Bone marrow (tissue), 2 donors: ENCODE results near the gene CACNA1S.

Experiments used
- DNase-seq, 2 donors: peaks; one replicate each; lab custom pipeline; 2025; lab: John Stamatoyannopoulos, UW

Gene CACNA1S

DNA sequence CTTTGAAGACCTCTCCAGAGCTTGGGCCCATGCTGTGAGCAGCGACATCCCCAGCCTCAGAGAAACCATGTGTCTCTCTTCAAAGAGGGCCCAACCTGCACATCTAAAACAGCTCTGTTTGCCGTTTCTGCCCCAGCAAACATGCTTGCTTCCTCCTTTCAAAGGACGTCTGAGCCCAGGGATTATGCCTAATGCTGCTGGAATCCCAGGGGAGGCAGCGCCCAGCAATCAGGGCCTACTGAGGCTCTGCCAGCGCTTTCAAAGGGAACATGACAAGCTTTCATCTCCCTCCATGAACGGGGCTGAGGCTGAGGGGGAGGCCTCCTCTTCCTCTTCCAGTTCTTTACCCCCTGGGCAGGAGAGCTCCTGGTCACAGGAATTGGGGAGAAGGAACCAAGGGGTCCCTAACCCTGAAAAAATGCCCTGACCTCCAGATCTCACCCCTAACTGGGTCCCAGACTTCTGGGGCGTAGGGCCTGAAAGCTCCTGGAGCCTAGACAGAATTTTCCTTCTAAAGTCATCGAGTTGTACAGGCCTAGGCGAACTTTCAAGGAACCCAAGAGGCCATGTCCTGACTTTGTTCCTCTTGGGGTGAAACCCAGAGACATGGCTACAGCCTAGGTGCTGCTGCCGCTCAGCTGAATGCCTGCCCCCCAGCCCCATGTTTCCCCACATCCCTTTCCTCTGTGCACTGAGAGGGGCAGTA lies 28.2 kb upstream of the CACNA1S start:
- no peak for DNase-seq

DNA sequence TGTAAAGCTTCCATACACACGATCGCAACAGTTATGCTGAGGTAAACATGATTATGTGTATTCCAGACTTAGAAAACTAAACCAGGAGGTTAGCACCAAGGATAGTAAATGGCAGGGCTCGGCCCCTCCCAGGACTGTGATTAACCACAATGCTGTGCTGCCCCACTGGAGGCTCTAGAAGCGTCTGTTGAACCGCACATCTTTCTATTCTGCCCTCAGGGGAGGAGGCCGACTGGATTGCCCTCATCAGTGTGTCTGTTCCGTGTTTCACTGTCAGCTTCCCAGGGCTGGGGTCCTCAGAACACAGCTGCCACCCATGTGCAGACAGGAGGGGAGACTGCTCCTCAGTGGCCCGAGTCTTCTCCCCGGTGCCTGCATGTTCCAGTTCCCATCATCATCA lies 27.5 kb upstream of the CACNA1S start:
- DNase-seq, result no peak

DNA sequence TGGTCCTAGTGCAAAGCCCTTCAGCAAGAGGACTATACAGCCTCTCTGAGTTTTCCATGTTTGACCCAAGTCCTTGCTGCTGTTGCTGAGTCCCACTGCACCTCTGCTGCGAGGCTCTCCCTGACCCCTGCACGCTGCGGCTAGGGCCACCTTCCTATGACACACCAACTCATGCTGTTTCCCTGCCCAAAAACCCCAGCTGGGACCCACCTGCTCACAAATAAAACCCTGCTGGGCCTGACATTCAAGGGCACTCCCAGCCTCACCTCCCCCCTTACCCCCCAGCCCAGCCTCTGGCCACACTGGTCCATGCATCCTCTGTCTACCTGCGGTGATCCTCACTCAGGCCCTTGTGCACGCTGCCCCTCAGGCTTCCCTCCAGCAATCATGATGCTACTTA lies 27.1 kb upstream of the CACNA1S start:
- DNase-seq, result no peak

DNA sequence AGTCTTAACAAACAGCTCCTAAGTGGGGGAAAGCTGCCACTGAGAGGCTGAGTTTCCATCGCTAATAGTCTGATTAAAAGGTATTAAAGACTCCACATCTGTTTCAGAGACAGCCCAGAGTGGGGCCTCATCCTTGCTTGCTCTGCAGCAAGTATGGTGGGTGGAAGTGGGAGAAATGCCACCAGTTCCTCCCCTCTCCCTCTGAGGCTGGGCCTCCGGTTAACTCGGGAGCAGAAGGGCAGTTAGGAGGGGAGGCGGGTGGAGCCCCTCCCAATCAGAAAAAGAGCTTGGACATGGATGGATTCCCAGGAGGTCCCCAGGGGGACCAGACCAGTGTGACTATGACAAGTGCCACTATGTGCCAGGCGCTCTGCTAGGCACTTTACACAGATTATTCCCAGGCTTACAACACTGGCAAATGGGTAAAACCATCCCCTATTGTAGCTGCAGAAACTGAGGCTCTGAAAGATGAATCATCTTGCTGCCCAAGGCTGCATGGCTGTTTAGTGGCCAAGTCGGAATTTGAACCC lies 26.1 kb upstream of the CACNA1S start:
- DNase-seq, result no peak

DNA sequence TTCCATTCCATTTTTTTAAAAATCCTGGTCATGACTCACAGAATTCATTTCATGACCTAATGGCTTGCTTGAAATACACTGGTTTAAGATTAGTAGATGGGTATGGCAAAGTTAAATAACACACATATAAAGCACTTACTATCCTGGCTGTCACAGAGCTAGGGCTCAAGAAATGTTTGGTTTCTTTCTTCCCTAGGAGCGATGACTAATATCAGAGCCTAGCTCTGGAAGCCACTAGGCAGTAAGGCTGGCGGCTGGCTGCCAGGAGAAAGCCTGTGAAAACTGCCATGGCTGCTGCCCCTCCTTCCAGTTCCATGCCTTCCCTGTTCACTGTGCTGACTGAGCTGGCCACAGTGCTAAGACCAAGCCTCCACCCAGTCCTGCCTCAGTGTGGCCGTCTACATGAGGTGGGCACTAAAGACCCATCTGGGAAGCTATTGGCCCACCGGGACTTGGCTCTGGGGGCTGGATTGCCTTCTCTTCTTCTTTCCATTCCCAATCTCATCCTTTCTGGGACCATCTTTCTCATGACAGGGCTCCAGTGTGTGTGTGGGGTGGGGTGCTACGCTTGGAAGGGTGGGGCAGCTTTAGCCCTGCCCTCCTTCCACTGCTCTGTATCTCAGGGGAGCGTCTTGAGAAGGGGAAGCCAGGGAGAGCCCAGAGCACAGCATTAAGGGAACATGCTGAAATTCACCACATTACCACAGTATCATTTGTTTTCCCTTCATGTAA lies 25.5 kb upstream of the CACNA1S start:
- DNase-seq, result no peak

DNA sequence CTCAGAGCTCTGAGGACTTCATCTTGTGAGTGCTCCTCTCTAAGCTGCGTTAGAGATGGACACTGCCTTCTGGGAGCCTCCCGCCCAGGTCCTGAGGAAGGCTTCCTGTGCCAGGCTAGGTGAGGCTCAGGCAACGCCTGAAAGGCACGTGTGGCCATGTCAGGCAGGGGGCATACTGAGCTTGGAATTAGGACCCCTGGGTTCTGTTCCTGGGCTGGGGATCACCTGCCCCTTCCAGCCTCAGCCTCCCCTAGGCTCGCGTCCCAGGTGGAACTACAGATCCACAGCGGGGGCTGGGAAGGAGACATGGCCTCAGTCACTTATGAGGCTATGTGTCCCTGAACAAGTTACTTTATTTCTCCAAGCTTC lies 24.8 kb upstream of the CACNA1S start:
- no peak for DNase-seq

DNA sequence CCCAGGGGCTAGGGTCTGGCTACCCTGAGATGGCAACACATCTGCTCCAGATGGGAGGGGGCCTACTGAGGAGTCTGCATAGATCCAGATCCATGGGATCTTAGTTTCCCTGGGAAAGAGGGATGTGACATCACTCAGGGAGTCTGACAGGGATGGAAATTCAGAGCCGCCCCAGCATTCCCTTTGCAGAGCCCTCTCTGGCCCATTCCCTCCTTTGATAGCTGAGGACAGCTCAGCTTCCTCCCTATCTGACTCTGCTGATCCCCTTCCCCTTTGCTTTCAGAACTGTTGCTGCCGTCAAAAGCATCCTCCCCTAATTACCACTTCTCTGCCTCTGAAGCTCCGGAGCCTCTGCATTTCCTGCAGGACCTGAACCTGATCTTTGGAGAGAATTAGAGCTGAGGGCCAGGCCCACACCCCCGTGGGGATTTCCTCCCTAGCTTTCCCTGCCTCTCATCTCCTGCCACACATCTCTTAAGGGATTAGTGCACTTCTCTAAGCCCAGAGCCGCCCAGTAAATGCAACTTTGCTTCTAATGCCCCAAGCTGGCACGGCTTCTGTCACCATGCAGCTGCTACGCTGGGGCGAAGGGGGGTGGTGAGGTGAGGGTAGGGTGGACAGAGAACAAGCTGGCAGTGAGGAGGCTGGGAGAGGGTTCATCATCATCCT lies 24.3 kb upstream of the CACNA1S start:
- DNase-seq, result no peak

DNA sequence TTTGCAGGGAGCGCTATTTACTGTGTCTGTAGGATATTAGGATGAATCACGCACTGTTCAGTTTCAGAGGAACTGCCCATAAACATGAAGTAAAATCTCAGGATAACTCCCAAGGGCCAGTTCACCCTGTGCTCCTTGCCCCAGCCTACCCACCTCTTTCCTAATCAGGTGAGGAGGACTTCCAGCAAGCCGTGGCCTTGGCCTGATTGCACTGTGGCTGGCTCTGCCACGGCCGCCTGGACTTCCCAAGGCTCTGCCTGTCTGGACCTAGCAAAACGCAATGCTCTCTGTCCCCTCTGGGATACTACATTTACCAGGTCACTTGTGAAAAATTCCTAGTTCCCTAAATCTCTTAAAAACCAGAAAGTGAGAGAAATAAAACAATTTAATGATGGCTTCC lies 22.2 kb upstream of the CACNA1S start:
- no peak for DNase-seq

DNA sequence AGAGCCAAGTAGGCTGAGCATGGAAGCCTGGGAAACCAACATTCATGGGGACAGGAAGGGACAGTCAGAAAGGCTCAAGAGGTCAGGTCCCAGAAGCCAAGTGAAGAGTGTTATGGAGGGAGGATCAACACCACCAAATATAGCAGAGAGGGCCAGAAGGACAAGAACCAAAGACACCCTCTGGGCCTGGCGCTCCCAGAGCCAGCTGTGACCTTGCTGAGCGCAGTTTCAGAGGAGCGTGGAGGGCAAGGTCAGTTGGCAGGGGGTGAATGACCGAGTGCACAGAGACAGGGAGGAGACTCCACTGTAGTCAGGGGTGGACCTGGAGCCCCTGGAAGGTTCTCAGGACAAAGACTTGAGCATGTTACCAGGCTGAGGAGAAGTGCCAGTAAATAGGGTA lies 19.2 kb upstream of the CACNA1S start:
- no peak for DNase-seq

DNA sequence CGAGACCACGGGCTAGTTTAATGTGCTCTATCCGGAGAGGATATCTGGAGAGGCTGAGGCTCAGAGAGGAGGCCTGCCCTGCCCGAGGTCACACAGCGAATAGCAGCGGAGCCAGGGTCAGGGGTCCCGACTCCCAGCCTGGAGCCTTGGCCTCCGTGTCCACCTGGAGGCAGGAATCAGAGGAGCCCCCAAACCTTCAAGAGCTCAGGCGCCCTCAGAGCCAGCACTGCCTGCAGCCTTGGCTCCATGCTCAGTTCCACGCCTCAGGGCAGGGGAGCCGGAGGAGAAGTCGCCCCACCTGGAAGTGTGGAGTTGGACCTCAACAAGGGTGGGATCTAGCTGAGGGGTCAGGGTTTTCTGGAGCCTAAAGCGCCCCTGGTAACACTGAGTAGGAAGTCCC lies 16.7 kb upstream of the CACNA1S start:
- no peak for DNase-seq

DNA sequence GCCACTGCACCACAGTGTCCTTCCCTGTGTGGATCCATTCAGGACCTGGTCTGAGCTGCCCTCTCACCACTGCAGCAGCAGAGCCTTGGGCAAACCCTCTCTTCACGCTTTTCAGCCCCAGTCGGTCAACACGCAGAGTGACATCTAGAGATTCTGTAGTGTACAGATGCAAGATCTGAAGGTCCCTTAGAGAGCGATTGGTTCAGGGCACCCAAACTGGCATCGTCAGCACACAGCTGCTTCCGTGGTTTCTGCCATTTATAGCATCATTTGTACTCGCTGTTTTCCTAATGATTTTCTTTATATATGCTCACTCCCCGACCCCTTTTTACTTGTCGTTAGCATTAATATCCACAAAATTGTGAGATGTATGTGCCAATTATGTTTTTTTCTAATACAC lies 16.2 kb upstream of the CACNA1S start:
- no peak for DNase-seq

DNA sequence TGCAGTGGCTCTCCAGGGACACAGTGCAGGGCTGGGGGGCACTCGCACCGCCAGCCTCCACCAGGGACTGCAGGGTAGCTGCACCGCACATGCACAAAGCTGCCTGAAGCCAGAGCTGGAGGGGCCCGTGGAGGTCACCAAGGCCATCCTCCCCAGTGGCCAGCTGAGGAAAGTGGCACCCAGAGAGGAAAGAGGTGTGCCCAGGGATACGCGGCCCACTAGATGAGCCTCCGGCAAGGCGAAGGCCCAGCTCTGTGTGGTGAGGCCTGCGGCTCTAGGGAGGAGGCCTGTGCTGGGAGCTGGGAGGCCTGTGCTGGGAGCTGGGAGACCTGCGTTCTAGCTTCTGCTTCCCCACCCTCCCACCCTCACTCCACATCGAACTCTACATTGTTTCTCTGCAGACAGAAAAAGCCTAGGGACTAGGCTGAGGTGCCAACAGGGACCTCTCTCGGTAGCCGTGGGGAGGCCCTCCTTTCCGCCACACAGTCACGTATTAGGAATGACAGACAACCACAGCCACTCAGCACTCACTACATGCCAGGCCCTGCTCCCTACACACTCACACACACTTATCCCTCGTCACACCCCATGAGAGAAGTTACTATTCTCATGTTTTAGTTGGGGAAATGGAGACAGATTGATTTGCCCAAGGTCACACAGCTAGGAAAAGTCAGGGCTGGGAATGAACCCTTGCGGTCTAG lies 15.7 kb upstream of the CACNA1S start:
- no peak for DNase-seq

DNA sequence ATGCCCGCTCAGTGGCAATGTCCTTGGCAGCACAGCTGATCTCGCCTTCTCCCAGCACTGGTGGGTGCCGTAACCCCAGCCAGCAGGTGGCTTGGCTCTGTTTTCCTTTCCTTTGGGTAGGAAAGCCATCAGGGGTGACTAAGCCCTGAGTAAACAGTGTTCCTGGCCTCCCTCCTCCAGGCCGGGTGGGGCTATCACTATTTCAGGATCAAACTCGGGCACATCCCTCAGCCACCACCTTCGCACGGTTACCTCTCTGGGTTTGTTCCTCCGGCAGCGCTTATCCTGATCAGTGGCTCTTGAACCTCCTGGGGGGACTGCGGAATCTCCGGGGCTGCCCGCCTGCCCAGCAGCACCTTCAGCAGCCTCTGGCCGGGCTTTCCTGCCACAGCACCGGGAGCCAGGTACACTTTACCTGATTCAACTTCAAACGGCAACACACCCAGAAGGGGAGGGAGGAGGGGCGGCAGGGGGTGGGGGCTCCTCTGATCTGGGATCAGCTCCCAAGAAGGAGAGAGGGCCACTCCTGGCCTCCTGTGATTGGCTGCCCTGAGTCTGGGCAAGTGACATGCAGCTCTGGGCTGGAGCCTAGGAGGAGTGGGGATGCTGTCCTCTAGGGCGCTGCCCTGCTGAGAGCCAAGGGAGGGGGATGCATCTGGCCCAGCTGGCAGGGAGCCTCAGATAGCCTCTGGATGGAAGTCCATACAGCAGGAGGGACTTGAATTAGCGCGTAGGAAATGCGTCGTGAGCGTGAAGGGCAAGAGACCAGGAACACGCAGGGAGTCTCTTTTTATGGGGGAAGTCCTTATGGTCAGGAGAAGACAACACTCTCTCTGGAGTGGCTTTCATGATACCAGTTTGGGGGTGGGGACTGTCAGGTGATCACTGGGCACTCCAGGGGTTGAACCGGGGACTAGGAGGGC lies 14.9 kb upstream of the CACNA1S start, which contains the start of gene ASCL5:
TSS of gene ASCL5 (minus strand) at position 353 of the 923 bp plus-strand sequence. CDS start 11,812 bp downstream, outside the sequence.
- no peak for DNase-seq

DNA sequence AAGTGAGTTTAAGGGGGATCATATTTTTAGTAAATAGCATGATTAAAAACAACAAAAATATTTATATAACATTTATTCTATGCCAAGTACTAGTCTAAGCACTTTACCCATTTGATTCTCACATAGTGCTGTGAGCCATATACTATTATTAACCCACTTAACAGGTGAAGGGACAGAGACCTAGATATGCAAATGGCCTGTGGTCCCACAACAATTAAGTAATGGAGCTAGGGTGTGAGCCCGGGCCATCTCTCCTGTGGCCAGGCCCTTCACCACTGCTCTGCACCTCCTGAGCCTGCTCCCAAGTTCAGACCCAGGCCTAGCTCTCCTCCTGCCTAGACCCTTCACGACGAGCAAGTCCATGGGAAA lies 14.2 kb upstream of the CACNA1S start:
- DNase-seq, result no peak

DNA sequence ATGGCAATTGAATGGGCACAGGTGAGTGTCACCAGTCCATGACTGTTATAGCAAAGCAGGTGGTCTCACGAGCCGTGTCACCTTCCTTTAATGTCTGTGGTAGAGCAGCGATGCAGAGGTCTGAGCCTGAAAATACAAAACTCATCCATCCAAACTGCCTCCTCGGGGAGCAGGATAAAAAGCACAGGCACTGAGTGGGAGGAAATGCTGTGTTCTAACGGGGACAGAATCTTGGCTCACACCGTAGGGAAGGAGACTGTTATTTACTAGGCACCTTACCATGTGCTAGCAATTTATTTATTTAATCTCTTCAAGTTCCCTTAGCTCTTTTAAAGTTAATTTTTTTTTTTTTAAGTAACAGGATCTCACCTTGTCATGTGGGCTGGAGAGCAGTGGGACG lies 13.6 kb upstream of the CACNA1S start:
- no peak for DNase-seq

DNA sequence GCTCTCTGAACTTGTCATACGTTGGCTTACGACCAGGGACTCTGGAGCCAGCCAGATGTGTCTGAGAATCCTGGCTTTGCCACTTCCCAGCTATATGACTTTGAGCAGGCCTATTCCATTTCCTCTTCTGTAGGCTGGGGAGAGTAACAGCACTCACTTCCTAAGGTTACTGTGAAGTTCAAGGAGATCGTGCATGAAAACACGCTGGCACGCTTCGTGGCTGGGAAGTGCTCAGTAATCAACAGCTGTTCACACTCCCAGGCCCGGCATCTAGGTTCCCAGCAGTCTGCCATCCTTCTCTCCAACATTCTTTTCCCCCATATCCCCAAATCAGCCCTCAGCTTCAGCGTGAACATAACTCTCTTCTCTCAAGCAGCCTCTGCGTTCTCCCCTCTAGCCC lies 12.8 kb upstream of the CACNA1S start:
- DNase-seq, result no peak

DNA sequence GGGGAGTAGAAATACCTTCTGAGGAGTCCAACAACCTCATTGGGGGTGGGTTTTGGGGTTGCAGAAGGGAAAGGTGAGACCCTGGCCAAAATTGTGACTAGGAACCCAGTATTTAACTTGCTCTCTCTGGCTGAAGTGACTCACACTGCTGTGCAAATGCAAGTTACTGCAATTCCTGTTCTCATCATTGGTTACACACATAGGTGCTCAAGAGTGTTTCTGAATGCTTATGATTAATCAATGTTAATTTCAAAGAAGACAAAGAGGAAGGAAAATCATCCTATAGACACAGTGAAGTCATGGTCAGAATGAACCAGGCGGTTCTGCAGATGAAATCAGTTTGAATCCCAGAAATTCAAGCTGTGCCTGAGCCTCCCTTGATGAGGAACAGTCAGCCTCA lies 11.6 kb upstream of the CACNA1S start:
- DNase-seq, result peak in 1 of 2 donors; percentile 6

DNA sequence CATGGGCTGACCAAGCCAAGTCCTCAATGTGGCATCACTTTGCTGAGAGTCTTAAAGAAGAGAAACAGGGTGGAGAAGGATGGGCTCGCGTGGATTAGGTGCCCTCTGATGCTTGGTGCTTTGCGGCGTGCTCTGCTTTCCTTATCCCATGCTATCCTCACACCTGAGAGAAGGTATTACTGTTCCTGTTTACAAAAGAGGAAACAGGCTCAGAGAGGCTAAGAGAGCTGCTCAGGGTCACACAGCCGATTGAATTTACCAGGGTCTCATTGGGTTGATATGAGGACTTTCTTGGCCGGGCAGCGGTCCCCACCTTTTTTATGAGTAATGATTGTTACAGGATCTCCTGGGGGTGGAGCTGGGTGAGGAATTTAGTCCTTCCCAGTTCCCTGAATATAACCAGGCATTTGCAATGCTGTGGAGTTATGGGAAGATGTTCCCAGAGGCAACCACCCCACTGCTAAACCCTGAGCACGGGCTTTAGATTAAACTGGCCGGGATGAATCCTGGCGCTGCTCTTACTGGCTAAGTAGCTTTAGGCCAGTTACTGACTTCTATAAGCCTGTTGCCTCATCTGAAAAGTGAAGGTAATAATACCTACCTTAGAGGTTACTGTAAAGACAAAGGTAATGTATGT lies 10.2 kb upstream of the CACNA1S start:
- no peak for DNase-seq

DNA sequence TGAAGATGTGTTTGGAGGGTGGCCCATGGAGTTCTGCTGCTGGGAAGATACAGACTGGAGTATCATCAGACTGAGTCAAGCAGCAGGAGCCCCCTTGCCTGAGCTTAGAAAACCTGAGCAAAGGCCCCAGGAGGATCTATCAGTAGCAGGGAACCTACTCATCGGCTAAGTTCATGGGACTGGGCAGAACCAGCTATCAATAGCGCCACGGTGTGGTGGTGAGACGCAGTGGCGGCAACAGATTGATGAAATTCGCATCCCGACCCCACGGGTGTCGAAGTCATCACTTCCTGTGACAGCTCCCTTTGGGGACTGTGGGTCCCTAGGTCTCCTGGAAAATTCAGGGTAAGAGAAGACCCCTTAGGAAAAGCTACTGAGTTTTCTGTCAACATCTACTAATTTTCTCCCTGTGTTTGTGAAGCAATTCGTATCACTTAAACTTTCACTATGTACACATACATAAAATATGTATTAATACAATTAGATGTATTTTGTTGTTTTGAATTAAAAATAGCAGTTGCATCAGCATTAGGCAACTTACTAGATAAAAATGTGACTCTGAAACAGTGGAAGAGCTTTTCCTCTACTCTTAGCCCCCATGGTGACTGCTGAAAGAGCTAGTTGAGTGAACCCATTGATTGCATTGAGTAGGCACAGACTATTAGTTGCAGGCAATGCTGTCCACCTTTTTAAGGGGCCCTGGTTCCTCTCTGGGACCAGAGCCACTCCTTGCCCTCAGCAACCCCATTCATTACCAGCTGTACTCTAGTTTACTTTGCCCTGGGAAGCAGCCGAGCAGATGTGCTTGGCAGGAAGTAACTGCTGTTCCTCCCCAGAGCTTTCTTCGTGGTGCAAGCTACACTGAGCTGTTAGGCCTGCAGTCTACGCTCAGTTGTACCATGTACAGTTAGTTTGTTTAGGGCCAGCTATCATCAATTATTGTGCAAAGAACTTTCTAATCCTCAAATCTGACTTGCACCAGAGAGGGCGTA lies 7.3 kb upstream of the CACNA1S start:
- no peak for DNase-seq

DNA sequence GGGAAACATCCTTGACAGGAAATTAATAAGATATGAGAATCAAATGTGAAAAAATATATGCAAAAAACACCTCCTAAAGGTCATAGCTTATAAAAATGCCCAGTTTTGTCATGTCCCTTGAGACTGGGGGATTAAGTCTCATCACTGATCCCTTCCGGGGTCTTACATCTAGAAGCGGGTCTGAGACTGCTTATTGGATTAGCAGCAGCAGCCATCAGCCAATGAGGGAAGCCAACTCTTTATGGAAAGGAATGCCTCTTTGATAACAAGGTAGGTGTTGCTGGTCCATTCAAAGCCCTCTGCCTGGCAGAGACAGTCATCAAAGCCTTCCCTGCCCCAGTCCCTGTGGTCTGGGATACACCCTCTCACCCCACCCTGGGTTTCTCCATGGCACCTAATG lies 3.9 kb upstream of the CACNA1S start:
- no peak for DNase-seq
